HepG2 (cell line): Measurements from ENCODE around the gene PPP1R13L. TPM values are rescaled to one million over a fixed set of nuclear protein-coding genes. Genes with fewer than 3 reads are reported as not detected.

Experiments used
- ATAC-seq: fragments of 200-7000 bp; cut with Tn5 transposase; 3 replicates; pipeline ENCODE4 v1.9.1; 2020; ENCODE audit warnings: mild to moderate bottlenecking, moderate library complexity
- BruUV-seq: library from RNA; stranded (reverse); fragments of 400-500 nt; replicated peaks from 2 replicates; lab custom pipeline; 2021; lab: Mats Ljungman, UMichigan
- CTCF ChIA-PET: fragments of 300-600 bp; formaldehyde crosslinking; extraction: SDS; loops from one replicate; lab custom pipeline; 2021; ENCODE audit warnings: low total read pairs, inconsistent platforms, low intra/inter-chr PET ratio; lab: Yijun Ruan, JAX
- POLR2A ChIA-PET: fragments of 350-600 bp; sonication (Branson Sonifier 250); formaldehyde crosslinking; loops from one replicate; lab custom pipeline; 2020; ENCODE audit warnings: antibody characterized with exemption, inconsistent platforms; lab: Yijun Ruan, JAX
- DNase-seq: peaks from one replicate; pipeline ENCODE4 v3.0.0-alpha.2; 2015; ENCODE audit warnings: low spot score
- FAIRE-seq: peaks from 3 replicates; lab custom pipeline; 2011; peaks lifted over from hg19 to GRCh38; lab: Jason Lieb, UNC
- H2AFZ ChIP-seq: one replicate; pipeline ENCODE4 v1.6.1; 2011; ENCODE audit warnings: low read length, inconsistent platforms
- H3K27ac ChIP-seq: fragments of 300-600 bp; 3 replicates; pipeline ENCODE4 v1.8.0; 2011; ENCODE audit warnings: mixed run types, mild to moderate bottlenecking, mixed read lengths, low read length, inconsistent platforms; ENCODE audit not compliant: insufficient read depth; ENCODE audit errors: extremely low read length
- H3K27me3 ChIP-seq, 2 experiments: fragments of 200-600 bp in 1 of 2; 2 replicates in 1 of 2; 3 replicates in 1 of 2; pipeline versions ENCODE4 v1.6.0 to v1.8.0; 2011; ENCODE audit warnings: low read length in 2 of 2, mild to moderate bottlenecking in 2 of 2, moderate library complexity in 2 of 2, inconsistent platforms in 1 of 2; ENCODE audit not compliant: insufficient read depth in 2 of 2, control insufficient read depth in 1 of 2
- H3K36me3 ChIP-seq, 2 experiments: fragments of 200-600 bp in 1 of 2; replicated peaks in 1 of 2; 2 replicates in 1 of 2; 3 replicates in 1 of 2; pipeline versions ENCODE4 v1.5.1 to v1.8.0; 2011; ENCODE audit warnings: low read length in 2 of 2, inconsistent platforms in 1 of 2; ENCODE audit not compliant: insufficient read depth in 2 of 2, control insufficient read depth in 1 of 2
- H3K4me1 ChIP-seq: 2 replicates; pipeline ENCODE4 v1.5.1; 2012; ENCODE audit warnings: low read length, inconsistent platforms; ENCODE audit not compliant: insufficient read depth
- H3K4me2 ChIP-seq: 2 replicates; pipeline ENCODE4 v1.6.0; 2011; ENCODE audit warnings: low read depth, low read length, inconsistent platforms
- H3K4me3 ChIP-seq, 3 experiments: fragments of 200-600 bp in 1 of 3; sonication (generic), shearing (Covaris generic) in 1 of 3; replicated peaks in 1 of 3; 2 replicates each; pipeline ENCODE4 v1.5.1; 2011 to 2016; ENCODE audit warnings: low read length in 3 of 3, inconsistent platforms in 2 of 3, low read depth in 2 of 3, mild to moderate bottlenecking in 2 of 3, control low read depth in 1 of 3, mixed read lengths in 1 of 3; ENCODE audit not compliant: insufficient read depth in 1 of 3
- H3K79me2 ChIP-seq: one replicate; pipeline ENCODE4 v1.6.1; 2011; ENCODE audit warnings: low read length, inconsistent platforms; ENCODE audit not compliant: insufficient read depth
- H3K9ac ChIP-seq: 2 replicates; pipeline ENCODE4 v1.6.0; 2011; ENCODE audit warnings: mild to moderate bottlenecking, low read depth, low read length, inconsistent platforms; ENCODE audit not compliant: insufficient read depth
- H3K9me3 ChIP-seq: 2 replicates; pipeline ENCODE4 v1.5.1; 2012; ENCODE audit warnings: mild to moderate bottlenecking, low read length
- H4K20me1 ChIP-seq: 2 replicates; pipeline ENCODE4 v1.6.0; 2011; ENCODE audit warnings: inconsistent platforms, mild to moderate bottlenecking, low read length, moderate library complexity; ENCODE audit not compliant: insufficient read depth
- DBP ChIP-seq: sonication (generic); formaldehyde crosslinking; IDR thresholded peaks from 2 replicates; pipeline ENCODE4 v1.4.0; 2020; ENCODE audit warnings: missing genetic modification reagents; ENCODE audit errors: not compliant biosample characterization
- FOXJ3 ChIP-seq: sonication (generic); formaldehyde crosslinking; IDR thresholded peaks from 2 replicates; pipeline ENCODE4 v1.4.0; 2020; ENCODE audit warnings: missing genetic modification reagents, mild to moderate bottlenecking, borderline replicate concordance
- HBP1 ChIP-seq: IDR thresholded peaks from 2 replicates; pipeline ENCODE4 v1.6.1; 2016; ENCODE audit warnings: low read depth, control low read depth
- HDAC1 ChIP-seq: sonication (generic); formaldehyde crosslinking; IDR thresholded peaks from 2 replicates; pipeline ENCODE4 v1.5.1; 2020; ENCODE audit warnings: mild to moderate bottlenecking, missing genetic modification reagents
- HOMEZ ChIP-seq: IDR thresholded peaks from 2 replicates; pipeline ENCODE4 v1.6.1; 2016; ENCODE audit warnings: low read depth
- JDP2 ChIP-seq: sonication (generic); formaldehyde crosslinking; IDR thresholded peaks from 2 replicates; pipeline ENCODE4 v1.8.1; 2022; ENCODE audit warnings: missing genetic modification reagents, borderline replicate concordance
- LCORL ChIP-seq, 2 experiments: fragments of 450-650 bp in 1 of 2; sonication (generic) in 1 of 2; formaldehyde crosslinking in 1 of 2; IDR thresholded peaks; 2 replicates each; pipeline versions ENCODE4 v1.5.0 to v1.6.1; 2017 to 2020; ENCODE audit warnings: antibody characterized with exemption in 1 of 2, missing genetic modification reagents in 1 of 2
- MAFF ChIP-seq: IDR thresholded peaks from 2 replicates; pipeline ENCODE4 v1.6.1; 2011; ENCODE audit warnings: low read depth, low read length, improper control_type of control experiment
- MED1 ChIP-seq: sonication (generic); formaldehyde crosslinking; IDR thresholded peaks from 2 replicates; pipeline ENCODE4 v1.4.0; 2020; ENCODE audit warnings: missing genetic modification reagents
- NFE2L1 ChIP-seq: sonication (generic); formaldehyde crosslinking; IDR thresholded peaks from 2 replicates; pipeline ENCODE4 v1.4.0; 2020; ENCODE audit warnings: missing genetic modification reagents, mild to moderate bottlenecking, borderline replicate concordance
- POLR2A ChIP-seq, 2 experiments: IDR thresholded peaks; 2 replicates each; pipeline ENCODE4 v1.6.1; 2011; ENCODE audit warnings: low read depth in 2 of 2, low read length in 2 of 2, mild to moderate bottlenecking in 1 of 2, moderate library complexity in 1 of 2; ENCODE audit not compliant: insufficient read depth in 1 of 2
- ZFAT ChIP-seq: sonication (generic); formaldehyde crosslinking; conservative IDR thresholded peaks from 2 replicates; pipeline ENCODE4 v1.8.1; 2023; ENCODE audit warnings: missing genetic modification reagents, inconsistent platforms
- ZFP62 ChIP-seq: sonication (generic); formaldehyde crosslinking; IDR thresholded peaks from 2 replicates; pipeline ENCODE4 v1.4.0; 2020; ENCODE audit warnings: missing genetic modification reagents
- ZNF562 ChIP-seq: sonication (generic); formaldehyde crosslinking; IDR thresholded peaks from 2 replicates; pipeline ENCODE4 v1.8.0; 2022; ENCODE audit warnings: missing genetic modification reagents, borderline replicate concordance
- ZNF567 ChIP-seq: sonication (generic); formaldehyde crosslinking; IDR thresholded peaks from 2 replicates; pipeline ENCODE4 v1.8.1; 2023; ENCODE audit warnings: mild to moderate bottlenecking, missing genetic modification reagents, borderline replicate concordance
- WGBS: methylation state at CpG from one replicate; pipeline ENCODE4 v1.1.6; 2017; ENCODE audit warnings: low lambda C conversion rate; 5-methylcytosine and 5-hydroxymethylcytosine counted together
- in situ Hi-C: cut with HindIII; loops from 2 replicates; pipeline ENCODE4 v1.10.0; 2017; ENCODE audit warnings: low pct_unique_long_range_greater_than_20kb; ENCODE audit not compliant: extremely low pct_ligation_motif_present
- intact Hi-C: fragments of 100-400 bp; cut with micrococcal nuclease; formaldehyde crosslinking; loops from one replicate; pipeline ENCODE4 v1.10.0; 2022; ENCODE audit not compliant: unreplicated experiment
- polyA plus RNA-seq, 8 experiments: library from polyadenylated mRNA; depleted of rRNA in 3 of 8; stranded (reverse) in 7 of 8; unstranded in 1 of 8; fragments of >200 nt; fragmentation: Illumina TruSeq in 4 of 8; extraction: Trizol in 4 of 8; gene quantifications; 2 replicates each; pipeline versions ENCODE4 v1.2.1 to v1.2.3, GENCODE V29; 2011 to 2016; ENCODE audit warnings: low read depth in 4 of 8, missing spikeins in 1 of 8, mixed read lengths in 1 of 8; ENCODE audit not compliant: insufficient read depth in 1 of 8
- total RNA-seq, 5 experiments: library from RNA; depleted of rRNA; stranded (reverse); fragments of >200 nt; fragmentation: Illumina TruSeq; extraction: Trizol; gene quantifications; 2 replicates each; pipeline ENCODE4 v1.2.3, GENCODE V29; 2016; ENCODE audit warnings: low read depth in 1 of 5

PPP1R13L gene
- total and polyA plus RNA-seq, 2 of the 13 experiments (the other 11 are each of a cell fraction or from before 2014, with no cell fraction given) = 1.3 to 6.6 TPM

GRCh38 chr19:45444318-45445041 lies 39.6 kb upstream of the PPP1R13L start:
- Histone ChIP-seq H3K4me1 (peaks cover 77% of the 10 kb centered on the region), H3K36me3 (no peaks in the 10 kb centered on the region), H4K20me1 (no peaks in the 10 kb centered on the region), H3K79me2 (no peaks in the 10 kb centered on the region), H3K9ac (peak overlapping the region; percentile 90), H3K27ac (peak overlapping the region; percentile 89), H3K27me3 (no peaks in the 10 kb centered on the region), H3K4me3 (peak overlapping the region; percentile 54 to 78 (median 60)), H3K4me2 (peak overlapping the region; percentile 100), H2AFZ (no peak overlapping the region), H3K9me3 (no peaks in the 10 kb centered on the region)
- peak; percentile 80 for DNase-seq
- WGBS = 7% methylated on average over 40 of the region's 47 CpGs
- peak; percentile 77 for ATAC-seq
- intact Hi-C loops (no loop called here), in situ Hi-C loops (loop anchor here (5.0 kb wide), 1 partner anchor 33 kb away; no protein-coding TSS in a partner anchor)
- BruUV-seq = no TSS peak
- POLR2A ChIA-PET = interaction anchor here (0.5 to 1.7 kb wide), 2 partner anchors 11 to 18 kb away, joined by 3 to 5 read pairs; no protein-coding TSS in a partner anchor
- no peak for FAIRE-seq
- CTCF ChIA-PET = no interaction called here
- TF ChIP-seq POLR2A (IDR thresholded peaks at IDR 0.05; ENCODE audit: insufficient read depth in 1 of 2, low read depth in 2 of 2, low read length in 2 of 2) (peak in 1 of 2 experiments; percentile 23; a peak in 1 of 4 replicates), DBP (CRISPR knock-in tag) (no peak), MED1 (peak; percentile 48; the same call in 1 of the 2 replicates), ZFAT (CRISPR knock-in tag) (no peak), HOMEZ (no peak), FOXJ3 (CRISPR knock-in tag) (peak; percentile 60; the same call in 1 of the 2 replicates), MAFF (no peak), ZNF567 (CRISPR knock-in tag) (no peak), ZNF562 (no peak), ZFP62 (no peak), HBP1 (no peak), LCORL (IDR thresholded peaks at IDR 0.05) (no peak), LCORL (CRISPR knock-in tag; IDR thresholded peaks at IDR 0.05) (peak; percentile 87), JDP2 (CRISPR knock-in tag) (no peak), NFE2L1 (no peak), HDAC1 (CRISPR knock-in tag) (peak; percentile 84)
